HG03175 (cell line): ENCODE results near the gene ITPR1.

Experiments
- ATAC-seq: cut with Tn5 transposase; IDR thresholded peaks from one replicate; pipeline ENCODE4 v1.9.1; 2021; ENCODE audit warnings: mild to moderate bottlenecking, moderate library complexity; ENCODE audit not compliant: unreplicated experiment

Gene ITPR1

GRCh38 chr3:4678320-4678719 is 185.2 kb downstream of the ITPR1 start:
- no peak for ATAC-seq

DNA sequence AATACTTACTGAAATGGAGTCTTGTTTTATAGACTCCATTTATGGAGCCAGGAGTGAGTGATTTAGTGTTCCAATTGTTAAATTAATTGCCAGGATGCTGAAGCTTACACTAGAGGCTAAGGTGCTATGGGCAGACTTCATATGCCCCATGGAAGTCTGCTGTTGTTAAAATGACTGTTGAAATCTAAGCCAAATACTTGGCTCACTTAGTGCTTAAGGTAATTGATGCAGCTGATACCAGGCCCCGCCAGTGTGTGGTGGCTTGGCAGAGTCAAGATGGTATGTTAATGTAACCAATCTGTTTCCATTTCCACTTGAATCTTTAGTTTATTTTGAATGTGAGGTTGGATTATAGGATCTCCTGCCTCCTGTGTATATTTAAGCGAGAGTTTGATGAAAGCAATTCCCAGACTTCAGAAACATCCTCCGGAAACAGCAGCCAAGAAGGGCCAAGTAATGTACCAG is 187.1 kb downstream of the ITPR1 start:
- no peak for ATAC-seq

- no peak for ATAC-seq
These were observed 187.7 kb downstream of the ITPR1 start for GRCh38 chr3:4680871-4681300.

DNA sequence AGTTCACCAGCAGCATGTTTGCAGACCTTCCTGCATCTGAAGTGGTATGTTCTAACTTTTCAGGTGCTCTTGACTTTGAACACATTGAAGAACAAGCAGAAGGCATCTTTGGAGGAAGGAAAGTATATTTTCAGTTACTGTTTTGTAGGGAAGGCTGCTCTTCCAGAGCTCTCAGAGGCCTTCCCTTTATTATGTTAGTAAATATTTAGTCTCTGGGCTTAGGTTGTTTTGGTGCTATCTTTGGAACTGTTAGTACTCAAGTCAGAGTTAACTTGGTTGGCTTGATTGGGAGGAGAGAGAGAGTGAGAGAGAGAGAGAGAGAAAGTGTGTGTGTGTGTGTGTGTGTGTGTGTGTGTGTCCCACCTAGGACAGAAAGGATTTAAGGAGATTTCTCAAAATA is 188.2 kb downstream of the ITPR1 start:
- no peak for ATAC-seq

DNA sequence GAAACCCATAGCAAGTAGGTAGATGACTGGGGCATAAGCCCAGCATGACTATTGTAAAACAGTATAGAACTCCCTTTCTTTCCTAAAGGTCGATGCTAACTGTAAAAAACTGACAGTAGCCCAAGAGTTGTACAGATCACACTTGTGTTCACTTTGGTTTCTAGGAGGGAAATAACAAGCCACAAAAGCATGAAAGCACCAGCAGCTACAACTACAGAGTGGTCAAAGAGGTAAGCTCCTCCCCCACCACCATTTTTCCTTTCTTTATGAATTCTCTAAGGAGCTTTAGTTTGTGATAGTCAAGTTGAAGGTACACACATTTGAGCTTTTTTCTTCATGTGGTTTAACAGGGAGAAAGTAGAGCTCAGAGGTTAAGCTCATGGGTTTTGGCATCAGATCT is 191.0 kb downstream of the ITPR1 start:
- no peak for ATAC-seq

- ATAC-seq, result no peak
These were observed 191.8 kb downstream of the ITPR1 start for GRCh38 chr3:4684976-4685375.

GRCh38 chr3:4685673-4686345 is 192.7 kb downstream of the ITPR1 start:
- ATAC-seq, result no peak

DNA sequence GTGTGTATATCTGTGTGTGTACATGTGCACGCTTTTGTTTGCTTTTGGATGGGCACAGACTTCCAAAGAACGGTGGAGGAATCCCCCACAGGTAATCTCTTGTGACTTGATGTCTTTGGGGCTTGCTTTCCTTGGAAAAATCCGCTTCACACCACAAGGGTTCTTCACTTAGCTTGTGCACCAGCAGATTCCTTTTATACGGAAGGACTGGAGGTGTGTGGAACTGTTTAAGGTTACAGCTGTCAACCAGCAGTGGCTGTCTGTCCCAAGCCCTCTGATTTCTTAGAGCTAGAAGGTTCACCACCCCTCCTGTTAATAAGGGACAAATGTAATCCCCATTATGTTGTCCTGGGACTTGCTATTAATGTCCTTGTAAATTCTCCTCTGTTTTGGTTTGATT is 193.5 kb downstream of the ITPR1 start:
- ATAC-seq, result no peak

DNA sequence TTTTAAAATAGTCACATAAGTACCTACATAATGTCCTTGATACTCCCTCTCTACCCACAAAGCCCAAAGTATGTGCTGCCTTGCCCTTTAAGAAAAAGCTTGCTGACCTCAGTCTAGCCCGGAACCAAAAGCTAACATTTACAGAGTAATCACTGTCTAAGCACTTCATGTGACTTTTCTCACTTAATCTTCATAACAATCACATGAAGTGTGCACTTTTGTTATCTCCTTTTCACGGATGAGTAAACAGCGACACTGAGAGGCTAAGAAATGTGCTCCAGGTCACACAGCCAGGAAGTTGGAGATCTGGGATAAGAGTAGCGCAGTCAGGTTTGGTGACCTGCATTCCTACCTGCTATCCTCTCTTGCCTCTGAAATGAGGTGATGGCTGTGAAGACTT is 194.0 kb downstream of the ITPR1 start:
- no peak for ATAC-seq

DNA sequence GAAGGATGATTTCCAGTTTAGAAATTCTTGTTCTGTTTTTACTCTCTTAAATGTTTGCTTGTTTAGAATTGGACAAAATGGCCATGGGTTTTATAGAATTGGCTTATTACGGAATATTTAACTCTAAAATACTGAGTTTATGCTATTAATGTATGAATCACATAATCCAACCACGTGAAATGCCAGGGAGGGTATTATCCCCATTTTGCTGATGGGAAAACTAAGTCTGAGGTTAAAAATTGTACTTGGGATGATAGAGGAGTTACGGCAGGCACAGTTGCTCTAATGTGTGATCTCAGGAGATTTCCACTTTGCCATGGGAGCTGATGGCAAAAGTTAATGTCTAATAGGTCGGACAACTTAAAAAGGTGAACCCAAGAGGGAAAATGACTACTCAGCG is 194.4 kb downstream of the ITPR1 start:
- no peak for ATAC-seq

GRCh38 chr3:4688411-4688810 is 195.3 kb downstream of the ITPR1 start:
- no peak for ATAC-seq

- ATAC-seq, result no peak
These were observed 195.9 kb downstream of the ITPR1 start for GRCh38 chr3:4689021-4689420.

GRCh38 chr3:4690277-4690676 is 197.1 kb downstream of the ITPR1 start:
- ATAC-seq, result no peak

DNA sequence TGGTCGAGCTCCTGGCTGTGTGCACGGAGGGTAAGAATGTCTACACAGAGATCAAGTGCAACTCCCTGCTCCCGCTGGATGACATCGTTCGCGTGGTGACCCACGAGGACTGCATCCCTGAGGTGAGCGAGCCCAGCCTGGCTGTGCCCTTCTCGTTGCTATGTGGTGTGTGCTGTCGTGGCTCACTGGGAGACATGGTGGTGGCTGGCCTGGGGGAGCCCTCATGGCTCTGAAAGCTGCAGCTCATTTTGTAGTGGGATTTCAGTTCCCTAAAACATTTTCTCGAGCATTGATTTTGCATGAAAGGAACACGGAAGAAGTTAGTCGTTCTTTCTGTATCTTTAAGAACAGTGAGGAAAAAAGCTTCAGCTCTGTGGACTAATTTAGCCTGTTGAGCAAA is 200.5 kb downstream of the ITPR1 start:
- ATAC-seq, result peak; percentile 66

DNA sequence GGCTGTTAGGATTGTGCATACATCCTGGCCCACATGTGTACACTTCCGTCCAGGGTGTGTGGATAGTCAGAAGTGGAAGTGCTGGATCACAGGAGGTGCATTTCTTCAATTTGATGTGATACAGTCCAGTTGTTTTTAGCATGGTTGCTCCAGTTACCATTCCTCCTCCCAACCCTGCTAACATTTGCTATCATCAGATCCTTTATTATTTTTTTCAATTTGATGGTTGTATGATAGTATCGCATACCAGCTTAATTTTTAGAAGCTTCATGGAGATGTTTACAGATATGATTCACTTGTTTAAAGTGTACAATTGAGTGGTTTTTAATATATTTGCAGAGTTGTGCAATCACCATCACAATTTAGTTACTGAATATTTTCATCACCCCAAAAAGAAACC is 202.7 kb downstream of the ITPR1 start:
- ATAC-seq, result no peak

GRCh38 chr3:4696266-4696665 is 203.1 kb downstream of the ITPR1 start:
- no peak for ATAC-seq

GRCh38 chr3:4698125-4698821 is 205.1 kb downstream of the ITPR1 start:
- no peak for ATAC-seq

GRCh38 chr3:4703054-4703480 is 209.9 kb downstream of the ITPR1 start:
- no peak for ATAC-seq

- ATAC-seq, result no peak
These were observed 211.4 kb downstream of the ITPR1 start for GRCh38 chr3:4704552-4704951.

DNA sequence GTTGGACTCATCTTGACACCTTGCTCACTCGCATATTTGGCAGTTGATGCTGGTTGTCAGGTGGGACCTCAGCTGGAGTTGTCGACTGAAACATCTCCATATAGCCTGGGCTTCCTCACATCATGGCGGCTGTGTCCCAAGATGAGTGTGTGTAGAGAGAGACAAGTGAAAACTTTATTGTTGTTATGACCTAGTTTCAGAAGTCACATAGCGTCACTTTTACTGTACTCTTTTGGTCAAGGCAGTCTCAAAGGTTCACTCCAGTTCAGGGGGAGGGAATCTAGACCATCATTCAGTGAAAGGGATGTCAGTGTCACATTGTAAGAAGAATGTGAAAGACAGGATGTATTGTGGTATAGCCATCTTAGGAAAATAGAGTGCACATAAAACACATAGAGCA is 214.2 kb downstream of the ITPR1 start:
- ATAC-seq, result no peak

DNA sequence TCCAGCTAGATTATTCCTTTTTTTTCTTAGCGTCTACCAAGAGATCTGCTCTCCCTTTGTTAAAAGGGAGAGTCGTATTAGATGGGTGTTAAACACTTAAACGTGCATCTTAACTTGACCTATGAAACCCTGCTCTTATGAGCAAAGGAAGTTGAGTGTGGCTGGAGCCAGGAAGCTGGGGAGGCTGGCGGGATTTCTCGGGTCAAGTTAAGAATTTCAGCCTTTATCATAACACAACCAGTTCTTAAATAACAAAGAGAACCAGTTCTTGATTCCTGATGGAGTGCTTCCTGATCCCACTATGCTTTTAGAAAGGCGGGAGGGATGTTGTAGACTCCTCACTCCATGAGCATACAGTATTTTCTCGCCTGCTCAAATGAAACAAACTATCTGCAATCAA is 215.1 kb downstream of the ITPR1 start:
- no peak for ATAC-seq

- ATAC-seq, result no peak
These were observed 216.2 kb downstream of the ITPR1 start for GRCh38 chr3:4709341-4709740.

- no peak for ATAC-seq
These were observed 217.0 kb downstream of the ITPR1 start for GRCh38 chr3:4710191-4710590.
